GM21576 (cell line): Measurements from ENCODE around the gene AKT1.

Experiments
- ATAC-seq: cut with Tn5 transposase; IDR thresholded peaks from one replicate; pipeline ENCODE4 v1.9.1; 2021; ENCODE audit warnings: mild to moderate bottlenecking, moderate library complexity; ENCODE audit not compliant: unreplicated experiment

Gene AKT1

GRCh38 chr14:104786726-104787675 lies 8.5 kb downstream of the AKT1 start:
- ATAC-seq, result no peak

DNA sequence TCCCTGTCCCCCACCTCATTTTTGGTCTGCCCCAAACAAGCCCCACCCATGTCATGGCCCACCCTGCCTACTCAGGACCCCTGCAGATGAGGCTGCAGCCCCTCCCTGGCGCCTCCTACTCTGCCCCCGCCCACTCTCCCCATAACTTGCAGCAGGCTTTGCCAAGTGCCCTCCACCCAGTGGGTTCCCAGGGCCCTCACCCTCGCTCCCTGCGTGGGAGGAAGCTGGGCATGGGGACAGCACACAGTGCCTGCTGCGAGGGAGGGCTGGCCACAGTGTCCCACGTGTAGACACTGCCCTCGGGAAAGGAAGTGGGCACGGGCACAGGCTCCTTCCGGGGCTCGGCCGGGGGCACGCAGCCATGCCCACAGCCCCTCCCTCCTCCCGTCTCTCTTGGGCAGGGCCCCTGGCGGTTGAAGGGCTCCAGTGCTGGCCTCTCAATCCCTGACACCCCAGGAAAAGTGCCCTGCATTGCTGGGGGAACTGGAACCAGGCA lies 9.4 kb downstream of the AKT1 start:
- no peak for ATAC-seq

GRCh38 chr14:104785708-104786080 lies 9.9 kb downstream of the AKT1 start:
- no peak for ATAC-seq

DNA sequence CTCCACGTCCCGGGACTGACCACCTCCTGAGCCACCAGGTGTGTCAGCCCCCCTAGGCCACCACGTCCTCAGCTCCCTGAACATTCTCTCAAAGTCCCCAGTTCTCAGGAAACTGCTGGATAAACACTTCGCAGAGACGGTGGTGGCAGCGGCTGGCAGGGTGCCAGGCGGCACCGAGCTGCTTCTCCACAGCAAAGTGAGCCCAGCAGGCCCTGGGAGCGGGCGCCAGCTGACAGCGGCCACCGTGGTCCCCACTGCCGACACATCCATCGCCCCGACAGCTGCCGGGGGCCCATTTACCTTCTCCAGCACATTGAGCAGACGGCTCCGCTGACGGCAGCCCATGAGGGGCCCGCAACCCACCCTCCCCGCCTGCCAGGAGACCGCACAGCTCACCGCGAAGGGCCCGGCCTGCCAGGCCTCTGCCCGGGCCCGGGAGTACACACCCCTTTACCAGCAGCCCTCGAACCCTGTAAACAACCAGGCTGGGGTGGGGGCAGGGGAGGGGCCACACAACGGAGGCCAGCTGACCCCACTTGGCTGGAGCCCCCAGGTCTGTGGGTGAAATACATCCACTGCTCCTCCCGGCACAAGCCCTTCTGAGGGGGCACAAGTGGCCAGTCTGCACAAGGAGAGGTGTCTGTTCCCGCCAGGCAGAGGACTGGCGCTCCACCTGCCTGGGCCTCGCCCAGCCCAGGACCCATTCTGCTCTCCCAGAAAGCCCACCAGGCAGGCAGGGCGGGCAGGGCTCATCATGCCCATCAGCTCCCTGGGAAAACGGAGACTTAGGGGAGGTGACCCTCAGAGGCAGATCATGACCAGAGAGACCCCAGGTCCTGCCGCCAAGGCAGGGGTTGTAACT lies 10.5 kb downstream of the AKT1 start:
- ATAC-seq, result no peak

- no peak for ATAC-seq
These were observed 11.4 kb downstream of the AKT1 start for GRCh38 chr14:104784218-104784568.

- ATAC-seq, result no peak
These were observed 11.9 kb downstream of the AKT1 start for GRCh38 chr14:104783484-104784217.

GRCh38 chr14:104782808-104783139 lies 12.8 kb downstream of the AKT1 start:
- no peak for ATAC-seq

DNA sequence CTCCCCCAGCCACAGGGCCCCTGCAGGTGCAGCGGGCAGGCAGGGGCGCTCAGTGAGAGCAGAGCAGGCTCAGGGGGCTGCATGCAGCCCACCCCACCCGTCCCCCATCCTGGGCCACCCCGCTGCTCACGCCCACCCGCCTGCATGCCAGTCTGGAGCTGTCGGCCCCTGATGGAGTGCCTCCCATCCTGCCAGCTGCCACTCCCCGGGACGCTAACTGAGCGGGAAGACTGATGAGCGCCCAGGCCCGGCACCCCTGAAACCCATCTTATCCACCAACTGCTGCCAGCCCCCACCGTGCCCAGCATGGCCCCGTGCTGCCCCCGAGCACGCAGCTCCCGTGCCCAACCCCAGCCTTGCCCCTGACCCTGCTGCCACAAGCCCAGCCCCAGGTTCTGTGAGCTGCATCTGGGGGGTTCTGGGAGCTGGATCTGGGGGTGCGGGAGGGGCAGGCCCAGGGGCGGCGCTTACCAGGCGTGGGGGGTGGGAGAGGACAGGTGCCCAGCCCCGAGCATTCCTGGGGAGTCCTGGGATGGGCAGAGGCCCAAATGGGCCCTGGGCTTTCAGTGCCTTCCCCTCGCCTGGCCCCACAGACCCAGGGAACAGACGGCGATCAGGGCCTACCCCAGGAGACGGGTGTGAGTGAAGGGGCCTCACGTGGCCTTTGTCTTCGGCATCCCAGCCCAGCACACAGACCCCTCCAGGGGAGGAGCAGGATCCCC lies 13.3 kb downstream of the AKT1 start:
- ATAC-seq, result no peak

- ATAC-seq, result no peak
These were observed 14.1 kb downstream of the AKT1 start for GRCh38 chr14:104781271-104782077.

- no peak for ATAC-seq
These were observed 15.0 kb downstream of the AKT1 start for GRCh38 chr14:104780513-104781030.

- ATAC-seq, result no peak
These were observed 15.6 kb downstream of the AKT1 start for GRCh38 chr14:104779776-104780512.

- no peak for ATAC-seq
These were observed 16.7 kb downstream of the AKT1 start for GRCh38 chr14:104778694-104779331.

GRCh38 chr14:104777808-104778249 lies 17.7 kb downstream of the AKT1 start:
- ATAC-seq, result no peak

GRCh38 chr14:104776961-104777807 lies 18.4 kb downstream of the AKT1 start:
- ATAC-seq, result no peak

DNA sequence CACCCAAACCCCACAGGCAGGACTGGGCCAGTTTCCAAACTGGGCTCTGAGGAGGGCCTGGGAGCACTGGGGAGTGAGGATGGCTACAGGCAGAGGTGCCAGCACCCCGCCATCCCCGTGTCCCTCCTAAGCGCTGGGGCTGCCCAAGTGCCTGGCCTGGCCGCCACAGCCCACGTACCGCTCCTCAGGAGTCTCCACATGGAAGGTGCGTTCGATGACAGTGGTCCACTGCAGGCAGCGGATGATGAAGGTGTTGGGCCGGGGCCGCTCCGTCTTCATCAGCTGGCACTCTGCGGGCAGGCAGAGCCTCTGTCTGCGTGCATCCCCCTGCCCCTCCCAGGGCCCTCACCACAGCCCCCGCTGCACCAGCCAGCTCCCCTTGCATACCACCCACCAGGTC lies 19.1 kb downstream of the AKT1 start:
- no peak for ATAC-seq

GRCh38 chr14:104775073-104775489 lies 20.5 kb downstream of the AKT1 start:
- no peak for ATAC-seq

- no peak for ATAC-seq
These were observed 21.0 kb downstream of the AKT1 start for GRCh38 chr14:104774453-104775072.
